Muscle layer of colon (tissue), 2 donors: Measurements from ENCODE around the gene HRK.

Source experiments
- H3K27ac ChIP-seq: one replicate; pipeline ENCODE4 v1.7.0; 2013; ENCODE audit warnings: low read depth, mild to moderate bottlenecking, low read length, moderate library complexity
- H3K27me3 ChIP-seq, 2 donors: one replicate each; pipeline ENCODE4 v1.7.0; 2013; ENCODE audit warnings: low read length in 2 of 2, mild to moderate bottlenecking in 2 of 2; ENCODE audit not compliant: insufficient read depth in 2 of 2, control insufficient read depth in 1 of 2
- H3K36me3 ChIP-seq: one replicate; pipeline ENCODE4 v1.7.0; 2013; ENCODE audit warnings: mild to moderate bottlenecking, low read length; ENCODE audit not compliant: insufficient read depth
- H3K4me1 ChIP-seq: one replicate; pipeline ENCODE4 v1.7.0; 2013; ENCODE audit warnings: mild to moderate bottlenecking, low read length; ENCODE audit not compliant: insufficient read depth
- H3K4me3 ChIP-seq, 2 donors: one replicate each; pipeline ENCODE4 v1.7.0; 2013; ENCODE audit warnings: low read length in 2 of 2, low read depth in 1 of 2, mild to moderate bottlenecking in 1 of 2, moderate library complexity in 1 of 2
- H3K9ac ChIP-seq: one replicate; pipeline ENCODE4 v1.7.0; 2013; ENCODE audit warnings: low read length
- H3K9me3 ChIP-seq: one replicate; pipeline ENCODE4 v1.7.0; 2013; ENCODE audit warnings: mild to moderate bottlenecking, low read length
- donor health status: abdominal sarcoma.
- donor health status: Adenocarcinoma of cecum.

Gene HRK

GRCh38 chr12:116880213-116880816, 926 bp downstream of the HRK start:
- Histone ChIP-seq H3K36me3 (no peaks in the 10 kb centered on the region), H3K9ac (no peak overlapping the region), H3K4me1 (peaks cover 21% of the 10 kb centered on the region), H3K4me3 (no peak overlapping the region), H3K9me3 (no peaks in the 10 kb centered on the region), H3K27ac (no peak overlapping the region), H3K27me3 (peaks cover 45 to 72% of the 10 kb centered on the region in 2 donors)

GRCh38 chr12:116879509-116880212, 1.6 kb downstream of the HRK start:
- no peaks in the 10 kb centered on the region for H3K9me3 ChIP-seq
- no peak overlapping the region for H3K9ac ChIP-seq
- peaks cover 45 to 72% of the 10 kb centered on the region in 2 donors for H3K27me3 ChIP-seq
- peaks cover 21% of the 10 kb centered on the region for H3K4me1 ChIP-seq
- H3K4me3 ChIP-seq: no peak overlapping the region
- H3K36me3 ChIP-seq: no peaks in the 10 kb centered on the region
- no peak overlapping the region for H3K27ac ChIP-seq

GRCh38 chr12:116878567-116879508, 2.4 kb downstream of the HRK start:
- H3K27me3 ChIP-seq: peaks cover 45 to 68% of the 10 kb centered on the region in 2 donors
- H3K4me3 ChIP-seq: no peak overlapping the region
- no peak overlapping the region for H3K27ac ChIP-seq
- peaks cover 21% of the 10 kb centered on the region for H3K4me1 ChIP-seq
- H3K9ac ChIP-seq: no peak overlapping the region
- no peaks in the 10 kb centered on the region for H3K9me3 ChIP-seq
- H3K36me3 ChIP-seq: no peaks in the 10 kb centered on the region

- peaks cover 24 to 49% of the 10 kb centered on the region in 2 donors for H3K27me3 ChIP-seq
- H3K4me1 ChIP-seq: peaks cover 9% of the 10 kb centered on the region
- H3K36me3 ChIP-seq: no peaks in the 10 kb centered on the region
- no peaks in the 10 kb centered on the region for H3K9me3 ChIP-seq
- H3K27ac ChIP-seq: no peak overlapping the region
- H3K9ac ChIP-seq: no peak overlapping the region
- H3K4me3 ChIP-seq: no peak overlapping the region
Measured at GRCh38 chr12:116876151-116876869, 4.9 kb downstream of the HRK start.

- Histone ChIP-seq H3K27ac (no peak overlapping the region), H3K9ac (no peak overlapping the region), H3K4me3 (no peak overlapping the region), H3K9me3 (no peaks in the 10 kb centered on the region), H3K36me3 (no peaks in the 10 kb centered on the region), H3K27me3 (peaks cover 14 to 35% of the 10 kb centered on the region in 2 donors), H3K4me1 (no peaks in the 10 kb centered on the region)
Measured at GRCh38 chr12:116874324-116874995, 6.8 kb downstream of the HRK start.

- Histone ChIP-seq H3K27me3 (no peaks in the 10 kb centered on the region), H3K9ac (no peak overlapping the region), H3K4me3 (no peak overlapping the region), H3K9me3 (no peaks in the 10 kb centered on the region), H3K27ac (no peak overlapping the region), H3K4me1 (no peaks in the 10 kb centered on the region), H3K36me3 (no peaks in the 10 kb centered on the region)
Measured at GRCh38 chr12:116870306-116870705, 10.9 kb downstream of the HRK start.

- Histone ChIP-seq H3K4me3 (no peak overlapping the region), H3K4me1 (no peaks in the 10 kb centered on the region), H3K9me3 (no peaks in the 10 kb centered on the region), H3K36me3 (no peaks in the 10 kb centered on the region), H3K27me3 (no peaks in the 10 kb centered on the region), H3K27ac (no peak overlapping the region), H3K9ac (no peak overlapping the region)
Measured at GRCh38 chr12:116867523-116867922, 13.7 kb downstream of the HRK start.

GRCh38 chr12:116864371-116865160, 16.7 kb downstream of the HRK start:
- H3K9ac ChIP-seq: no peak overlapping the region
- no peaks in the 10 kb centered on the region for H3K9me3 ChIP-seq
- no peaks in the 10 kb centered on the region for H3K36me3 ChIP-seq
- no peak overlapping the region for H3K27ac ChIP-seq
- no peaks in the 10 kb centered on the region for H3K27me3 ChIP-seq
- H3K4me1 ChIP-seq: no peaks in the 10 kb centered on the region
- H3K4me3 ChIP-seq: no peak overlapping the region

- H3K4me3 ChIP-seq: no peak overlapping the region
- no peak overlapping the region for H3K27ac ChIP-seq
- H3K9me3 ChIP-seq: no peaks in the 10 kb centered on the region
- no peaks in the 10 kb centered on the region for H3K27me3 ChIP-seq
- no peak overlapping the region for H3K9ac ChIP-seq
- H3K36me3 ChIP-seq: no peaks in the 10 kb centered on the region
- no peaks in the 10 kb centered on the region for H3K4me1 ChIP-seq
Measured at GRCh38 chr12:116863275-116863767, 17.9 kb downstream of the HRK start.

GRCh38 chr12:116862167-116862566, 19.1 kb downstream of the HRK start:
- Histone ChIP-seq H3K27ac (no peak overlapping the region), H3K36me3 (no peaks in the 10 kb centered on the region), H3K4me1 (no peaks in the 10 kb centered on the region), H3K9ac (no peak overlapping the region), H3K9me3 (no peaks in the 10 kb centered on the region), H3K4me3 (no peak overlapping the region), H3K27me3 (no peaks in the 10 kb centered on the region)
